CD4-positive, alpha-beta T cell (primary cell): ENCODE results near the gene DUOX2. TPM values are rescaled to one million over a fixed set of nuclear protein-coding genes. Genes with fewer than 3 reads are reported as not detected.

Experiments used
- ATAC-seq: fragments of 200-7000 bp; cut with Tn5 transposase; one replicate; pipeline ENCODE4 v1.10.0; 2022; ENCODE audit warnings: mild to moderate bottlenecking; ENCODE audit not compliant: poor library complexity
- CTCF ChIA-PET: fragments of 350-600 bp; sonication (Branson Sonifier 250); formaldehyde crosslinking; loops from one replicate; lab custom pipeline; 2021; ENCODE audit warnings: antibody characterized with exemption, inconsistent platforms; lab: Charles Lee
- POLR2A ChIA-PET: fragments of 350-600 bp; sonication (Branson Sonifier 250); formaldehyde crosslinking; loops from one replicate; lab custom pipeline; 2021; ENCODE audit warnings: antibody characterized with exemption, inconsistent platforms; lab: Charles Lee
- DNase-seq, 14 experiments: peaks; one replicate each; pipeline ENCODE4 v3.0.0-alpha.2; 2013 to 2020; ENCODE audit warnings: mixed read lengths in 2 of 14
- H3K27ac ChIP-seq, 2 donors: one replicate each; pipeline versions ENCODE4 v1.5.1 to v1.7.0; 2013; ENCODE audit warnings: low read length in 2 of 2, low read depth in 1 of 2, mild to moderate bottlenecking in 1 of 2
- H3K27me3 ChIP-seq, 2 experiments: 1 replicate in 1 of 2; 2 replicates in 1 of 2; pipeline versions ENCODE4 v1.6.1 to v1.7.0; 2013; ENCODE audit warnings: low read length in 2 of 2, control low read depth in 1 of 2, mild to moderate bottlenecking in 1 of 2, moderate library complexity in 1 of 2; ENCODE audit not compliant: insufficient read depth in 2 of 2, control insufficient read depth in 1 of 2
- H3K36me3 ChIP-seq: one replicate; pipeline ENCODE4 v1.6.1; 2013; ENCODE audit warnings: low read length, control low read depth; ENCODE audit not compliant: insufficient read depth
- H3K4me1 ChIP-seq: one replicate; pipeline ENCODE4 v1.6.1; 2013; ENCODE audit warnings: low read length, control low read depth; ENCODE audit not compliant: insufficient read depth
- H3K4me3 ChIP-seq: one replicate; pipeline ENCODE4 v1.5.1; 2013; ENCODE audit warnings: mild to moderate bottlenecking, low read length, moderate library complexity
- H3K9me3 ChIP-seq, 2 experiments: 1 replicate in 1 of 2; 2 replicates in 1 of 2; pipeline versions ENCODE4 v1.6.1 to v1.7.0; 2013; ENCODE audit warnings: low read length in 2 of 2, mild to moderate bottlenecking in 2 of 2, control low read depth in 1 of 2, moderate library complexity in 1 of 2; ENCODE audit not compliant: control insufficient read depth in 1 of 2, insufficient read depth in 1 of 2
- H3K27ac Mint-ChIP-seq: one replicate; pipeline ENCODE4 v1.8.0; 2020; ENCODE audit warnings: mixed read lengths
- H3K27me3 Mint-ChIP-seq: one replicate; pipeline ENCODE4 v1.8.0; 2021; ENCODE audit warnings: mixed read lengths
- H3K36me3 Mint-ChIP-seq: one replicate; pipeline ENCODE4 v1.8.0; 2021; ENCODE audit warnings: low read depth, mixed read lengths
- H3K4me1 Mint-ChIP-seq: one replicate; pipeline ENCODE4 v1.8.0; 2021; ENCODE audit warnings: low read depth, mixed read lengths
- H3K4me3 Mint-ChIP-seq: one replicate; pipeline ENCODE4 v1.8.0; 2020; ENCODE audit warnings: mild to moderate bottlenecking, mixed read lengths
- H3K9me3 Mint-ChIP-seq: one replicate; pipeline ENCODE4 v1.8.0; 2020; ENCODE audit warnings: mixed read lengths
- CTCF ChIP-seq: fragments of 200-600 bp; IDR thresholded peaks from one replicate; pipeline ENCODE4 v1.8.0; 2022; ENCODE audit warnings: antibody characterized with exemption, mild to moderate bottlenecking
- intact Hi-C, 2 experiments: fragments of 100-400 bp; cut with DNase I in 1 of 2; cut with micrococcal nuclease in 1 of 2; formaldehyde crosslinking; loops; one replicate each; pipeline versions ENCODE4 v1.15.1 to v1.9.0; 2023 to 2025; cut with DNase I, micrococcal nuclease
- total RNA-seq, 174 experiments: library from RNA in 2 of 174; stranded (reverse) in 2 of 174; gene quantifications; one replicate each; pipeline ENCODE4 v1.2.3 and lab custom pipeline; 2021 to 2026

The DUOX2 gene
- total RNA-seq, 2 experiments from 2014 or later, result 0.05 to 0.08 TPM

- Mint-ChIP-seq H3K4me1 (no peaks in the 10 kb centered on the region), H3K27me3 (no peaks in the 10 kb centered on the region), H3K9me3 (no peaks in the 10 kb centered on the region), H3K27ac (no peak overlapping the region), H3K4me3 (no peak overlapping the region), H3K36me3 (no peaks in the 10 kb centered on the region)
- ChIA-PET POLR2A (no interaction called here), CTCF (no interaction called here)
- Histone ChIP-seq H3K9me3 (no peaks in the 10 kb centered on the region), H3K36me3 (no peaks in the 10 kb centered on the region), H3K27me3 (no peaks in the 10 kb centered on the region), H3K4me3 (no peak overlapping the region), H3K27ac (no peak overlapping the region), H3K4me1 (no peaks in the 10 kb centered on the region)
- no peak for DNase-seq
- intact Hi-C loops, result no loop called here
- TF ChIP-seq CTCF, result no peak
- ATAC-seq, result no peak
Observed at GRCh38 chr15:45150481-45150880, 36.5 kb upstream of the DUOX2 start.

- Mint-ChIP-seq H3K4me1 (no peaks in the 10 kb centered on the region), H3K9me3 (no peaks in the 10 kb centered on the region), H3K36me3 (no peaks in the 10 kb centered on the region), H3K27ac (no peak overlapping the region), H3K27me3 (no peaks in the 10 kb centered on the region), H3K4me3 (no peak overlapping the region)
- ChIA-PET CTCF (no interaction called here), POLR2A (no interaction called here)
- TF ChIP-seq CTCF, result no peak
- Histone ChIP-seq H3K4me3 (no peak overlapping the region), H3K36me3 (no peaks in the 10 kb centered on the region), H3K27me3 (no peaks in the 10 kb centered on the region), H3K27ac (no peak overlapping the region), H3K9me3 (no peaks in the 10 kb centered on the region), H3K4me1 (no peaks in the 10 kb centered on the region)
- intact Hi-C loops, result no loop called here
- DNase-seq (no peak), ATAC-seq (no peak)
Observed at GRCh38 chr15:45149060-45149459, 35.1 kb upstream of the DUOX2 start.

GRCh38 chr15:45148076-45149059 lies 34.4 kb upstream of the DUOX2 start:
- no peak overlapping the region for H3K4me3 ChIP-seq
- no peaks in the 10 kb centered on the region for H3K27me3 ChIP-seq
- H3K4me1 ChIP-seq, result no peaks in the 10 kb centered on the region
- H3K27ac Mint-ChIP-seq, result no peak overlapping the region
- no peaks in the 10 kb centered on the region for H3K36me3 Mint-ChIP-seq
- ChIA-PET POLR2A (no interaction called here), CTCF (no interaction called here)
- DNase-seq, result no peak
- no peaks in the 10 kb centered on the region for H3K27me3 Mint-ChIP-seq
- H3K9me3 Mint-ChIP-seq, result no peaks in the 10 kb centered on the region
- ATAC-seq, result no peak
- H3K9me3 ChIP-seq, result no peaks in the 10 kb centered on the region
- TF ChIP-seq CTCF, result no peak
- H3K4me1 Mint-ChIP-seq, result no peaks in the 10 kb centered on the region
- H3K36me3 ChIP-seq, result no peaks in the 10 kb centered on the region
- H3K27ac ChIP-seq, result no peak overlapping the region
- no peak overlapping the region for H3K4me3 Mint-ChIP-seq
- intact Hi-C loops, result no loop called here
